Hepatocyte (in vitro differentiated cells): ENCODE data around the gene TMPRSS9.

Experiments used
- EZH2 ChIP-seq: fragments of 200-600 bp; sonication (generic); IDR thresholded peaks from 2 replicates; pipeline ENCODE4 v1.6.1; 2016; ENCODE audit warnings: antibody characterized with exemption, mild to moderate bottlenecking, borderline replicate concordance
- EZH2phosphoT487 ChIP-seq: fragments of 200-600 bp; sonication (generic); IDR thresholded peaks from one replicate; pipeline ENCODE4 v1.6.1; 2018; ENCODE audit warnings: antibody characterized with exemption, mild to moderate bottlenecking, low read depth, moderate library complexity; ENCODE audit not compliant: unreplicated experiment, severe bottlenecking
- TF ChIP-seq, protein P1 (sequence below): fragments of 200-600 bp; sonication (generic); IDR thresholded peaks from 2 replicates; pipeline ENCODE4 v1.5.1; 2016; ENCODE audit warnings: antibody characterized with exemption, mild to moderate bottlenecking; ENCODE audit not compliant: poor library complexity

DNA sequence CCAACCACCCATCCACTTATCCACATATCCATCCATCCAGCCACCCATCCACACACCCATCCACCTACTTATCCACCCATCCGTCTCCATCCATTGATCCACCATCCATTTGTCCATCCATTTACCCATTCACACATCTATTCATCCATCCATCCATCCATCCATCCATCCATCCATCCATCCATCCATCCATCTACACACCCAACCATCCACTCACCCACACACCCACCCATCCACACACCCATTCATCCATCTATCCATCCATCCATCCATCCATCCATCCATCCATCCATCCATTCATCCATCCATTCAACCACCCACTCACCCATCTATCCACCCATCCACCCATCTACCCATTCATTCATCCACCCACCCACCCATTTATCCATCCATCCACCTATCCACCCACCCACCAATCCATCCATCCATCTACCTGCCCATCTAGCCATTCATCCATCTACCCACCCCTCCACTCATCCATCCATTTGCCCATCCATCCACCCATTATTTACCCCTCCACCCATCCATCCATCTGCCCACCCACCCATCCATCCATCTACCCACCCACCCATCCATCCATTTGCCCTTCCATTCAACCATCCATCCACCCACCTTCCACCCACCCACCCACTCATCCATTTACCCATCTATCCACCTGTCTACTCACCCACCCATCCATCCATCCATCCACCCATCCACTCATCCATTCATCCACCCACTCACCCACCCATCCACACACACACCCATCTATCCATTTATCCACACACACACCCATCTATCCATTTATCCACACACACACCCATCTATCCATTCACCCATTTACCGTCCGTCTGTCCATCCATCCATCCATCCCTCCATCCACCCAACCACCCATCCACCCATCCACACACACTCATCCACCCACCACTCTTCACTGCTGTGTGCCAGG is 2.5 kb upstream of the TMPRSS9 start:
- TF ChIP-seq EZH2phosphoT487 = no peak
- no peak for TF ChIP-seq EZH2
- TF ChIP-seq, protein P1, sequence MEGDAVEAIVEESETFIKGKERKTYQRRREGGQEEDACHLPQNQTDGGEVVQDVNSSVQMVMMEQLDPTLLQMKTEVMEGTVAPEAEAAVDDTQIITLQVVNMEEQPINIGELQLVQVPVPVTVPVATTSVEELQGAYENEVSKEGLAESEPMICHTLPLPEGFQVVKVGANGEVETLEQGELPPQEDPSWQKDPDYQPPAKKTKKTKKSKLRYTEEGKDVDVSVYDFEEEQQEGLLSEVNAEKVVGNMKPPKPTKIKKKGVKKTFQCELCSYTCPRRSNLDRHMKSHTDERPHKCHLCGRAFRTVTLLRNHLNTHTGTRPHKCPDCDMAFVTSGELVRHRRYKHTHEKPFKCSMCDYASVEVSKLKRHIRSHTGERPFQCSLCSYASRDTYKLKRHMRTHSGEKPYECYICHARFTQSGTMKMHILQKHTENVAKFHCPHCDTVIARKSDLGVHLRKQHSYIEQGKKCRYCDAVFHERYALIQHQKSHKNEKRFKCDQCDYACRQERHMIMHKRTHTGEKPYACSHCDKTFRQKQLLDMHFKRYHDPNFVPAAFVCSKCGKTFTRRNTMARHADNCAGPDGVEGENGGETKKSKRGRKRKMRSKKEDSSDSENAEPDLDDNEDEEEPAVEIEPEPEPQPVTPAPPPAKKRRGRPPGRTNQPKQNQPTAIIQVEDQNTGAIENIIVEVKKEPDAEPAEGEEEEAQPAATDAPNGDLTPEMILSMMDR = no peak
